Body of pancreas (tissue), 4 donors: ENCODE results near the gene SLC17A1. TPM values are rescaled to one million over a fixed set of nuclear protein-coding genes. Genes with fewer than 3 reads are reported as not detected.

Experiments
- ATAC-seq: fragments of 150-250 bp; one replicate; pipeline ENCODE4 v1.9.1; 2016
- DNase-seq, 4 donors: peaks; one replicate each; pipeline ENCODE4 v3.0.0-alpha.2; 2019
- H3K27ac ChIP-seq, 4 donors: fragments of 200-600 bp; sonication (generic); 1 replicate in 3 of 4; 2 replicates in 1 of 4; pipeline versions ENCODE4 v1.5.1 to v1.6.1; 2016 to 2019; ENCODE audit warnings: mild to moderate bottlenecking in 1 of 4, mixed read lengths in 1 of 4, moderate library complexity in 1 of 4
- H3K27me3 ChIP-seq, 2 donors: fragments of 200-600 bp; sonication (generic); one replicate each; pipeline ENCODE4 v1.6.0; 2016; ENCODE audit warnings: mild to moderate bottlenecking in 1 of 2
- H3K36me3 ChIP-seq, 2 donors: fragments of 200-600 bp; sonication (generic); replicated peaks in 1 of 2; 2 replicates each; pipeline ENCODE4 v1.5.1; 2016; ENCODE audit warnings: low read depth in 2 of 2; ENCODE audit not compliant: insufficient read depth in 1 of 2
- H3K4me1 ChIP-seq: fragments of 200-600 bp; sonication (generic); one replicate; pipeline ENCODE4 v1.6.0; 2016
- H3K4me3 ChIP-seq, 2 donors: fragments of 200-600 bp; sonication (generic); 1 replicate in 1 of 2; 2 replicates in 1 of 2; pipeline ENCODE4 v1.5.1; 2016 to 2019
- H3K9me3 ChIP-seq, 3 donors: fragments of 200-600 bp; sonication (generic); 1 replicate in 2 of 3; 2 replicates in 1 of 3; pipeline ENCODE4 v1.5.1; 2016
- CTCF ChIP-seq, 7 experiments: fragments of 450-650 bp in 4 of 7; fragments of 200-600 bp in 3 of 7; sonication (generic) in 3 of 7; IDR thresholded peaks; one replicate each; pipeline ENCODE4 v1.5.1; 2016 to 2019; ENCODE audit warnings: antibody characterized with exemption in 7 of 7
- POLR2A ChIP-seq, 3 donors: fragments of 450-650 bp; IDR thresholded peaks; one replicate each; pipeline ENCODE4 v1.6.1; 2016; ENCODE audit warnings: antibody characterized with exemption in 3 of 3, mild to moderate bottlenecking in 2 of 3
- WGBS, 2 donors: methylation state at CpG; one replicate each; pipeline ENCODE4 v1.1.5; 2017; 5-methylcytosine and 5-hydroxymethylcytosine counted together
- intact Hi-C: fragments of 100-400 bp; cut with DNase I; formaldehyde crosslinking; loops from one replicate; pipeline ENCODE4 v1.15.1; 2023
- total RNA-seq, 2 donors: library from RNA; depleted of rRNA; stranded (reverse); fragments of >200 nt; gene quantifications; one replicate each; pipeline ENCODE4 v1.1.0, GENCODE V29; 2016

The SLC17A1 gene
- total RNA-seq, 2 donors from 2014 or later = not detected

GRCh38 chr6:25774120-25774715 lies 57.6 kb downstream of the SLC17A1 start:
- H3K27ac ChIP-seq = no peak overlapping the region
- H3K4me3 ChIP-seq = no peak overlapping the region
- no peaks in the 10 kb centered on the region for H3K27me3 ChIP-seq
- intact Hi-C loops = no loop called here
- no peaks in the 10 kb centered on the region for H3K36me3 ChIP-seq
- DNase-seq (no peak), ATAC-seq (no peak)
- peaks cover 4% of the 10 kb centered on the region for H3K4me1 ChIP-seq
- no peaks in the 10 kb centered on the region for H3K9me3 ChIP-seq
- 46 to 85% methylated on average over 2 of the region's 2 CpGs for WGBS, 2 donors
- TF ChIP-seq CTCF (IDR thresholded peaks at IDR 0.05) (no peak), POLR2A (IDR thresholded peaks at IDR 0.05) (no peak)

- Histone ChIP-seq H3K27me3 (no peaks in the 10 kb centered on the region), H3K36me3 (no peaks in the 10 kb centered on the region), H3K27ac (no peak overlapping the region), H3K9me3 (no peaks in the 10 kb centered on the region), H3K4me1 (peaks cover 4% of the 10 kb centered on the region), H3K4me3 (no peak overlapping the region)
- ATAC-seq (peak; percentile 55), DNase-seq (peak in 2 of 4 donors; percentile 10 to 30)
- WGBS, 2 donors = 63 to 70% methylated on average over 2 of the region's 2 CpGs
- TF ChIP-seq POLR2A (IDR thresholded peaks at IDR 0.05) = no peak
- TF ChIP-seq CTCF (IDR thresholded peaks at IDR 0.05) = no peak
- intact Hi-C loops = no loop called here
These were observed 61.9 kb downstream of the SLC17A1 start for GRCh38 chr6:25769983-25770382.

GRCh38 chr6:25768566-25768965 lies 63.3 kb downstream of the SLC17A1 start:
- peaks cover 4% of the 10 kb centered on the region for H3K4me1 ChIP-seq
- intact Hi-C loops = no loop called here
- H3K36me3 ChIP-seq = no peaks in the 10 kb centered on the region
- TF ChIP-seq CTCF (IDR thresholded peaks at IDR 0.05) (no peak), POLR2A (IDR thresholded peaks at IDR 0.05) (no peak)
- H3K27ac ChIP-seq = no peak overlapping the region
- no peaks in the 10 kb centered on the region for H3K27me3 ChIP-seq
- no peaks in the 10 kb centered on the region for H3K9me3 ChIP-seq
- WGBS, 2 donors = 71 to 78% methylated on average over 1 of the region's 1 CpG
- no peak for DNase-seq
- H3K4me3 ChIP-seq = no peak overlapping the region
- no peak for ATAC-seq

GRCh38 chr6:25764611-25765010 lies 67.2 kb downstream of the SLC17A1 start:
- Histone ChIP-seq H3K4me3 (no peak overlapping the region), H3K4me1 (no peaks in the 10 kb centered on the region), H3K36me3 (no peaks in the 10 kb centered on the region), H3K27ac (no peak overlapping the region), H3K9me3 (no peaks in the 10 kb centered on the region), H3K27me3 (no peaks in the 10 kb centered on the region)
- ATAC-seq (no peak), DNase-seq (no peak)
- intact Hi-C loops = no loop called here
- 97 to 100% methylated on average over 2 of the region's 2 CpGs for WGBS, 2 donors
- no peak for TF ChIP-seq CTCF (IDR thresholded peaks at IDR 0.05)
- no peak for TF ChIP-seq POLR2A (IDR thresholded peaks at IDR 0.05)
